GM12872 (cell line): ENCODE results near the gene BEND6.

Source experiments
- TF ChIP-seq, protein P1 (sequence below): IDR thresholded peaks from 3 replicates; pipeline ENCODE4 v1.5.1; 2011; ENCODE audit warnings: low read depth, mild to moderate bottlenecking, low read length, moderate library complexity; ENCODE audit not compliant: insufficient read depth

Gene BEND6

DNA sequence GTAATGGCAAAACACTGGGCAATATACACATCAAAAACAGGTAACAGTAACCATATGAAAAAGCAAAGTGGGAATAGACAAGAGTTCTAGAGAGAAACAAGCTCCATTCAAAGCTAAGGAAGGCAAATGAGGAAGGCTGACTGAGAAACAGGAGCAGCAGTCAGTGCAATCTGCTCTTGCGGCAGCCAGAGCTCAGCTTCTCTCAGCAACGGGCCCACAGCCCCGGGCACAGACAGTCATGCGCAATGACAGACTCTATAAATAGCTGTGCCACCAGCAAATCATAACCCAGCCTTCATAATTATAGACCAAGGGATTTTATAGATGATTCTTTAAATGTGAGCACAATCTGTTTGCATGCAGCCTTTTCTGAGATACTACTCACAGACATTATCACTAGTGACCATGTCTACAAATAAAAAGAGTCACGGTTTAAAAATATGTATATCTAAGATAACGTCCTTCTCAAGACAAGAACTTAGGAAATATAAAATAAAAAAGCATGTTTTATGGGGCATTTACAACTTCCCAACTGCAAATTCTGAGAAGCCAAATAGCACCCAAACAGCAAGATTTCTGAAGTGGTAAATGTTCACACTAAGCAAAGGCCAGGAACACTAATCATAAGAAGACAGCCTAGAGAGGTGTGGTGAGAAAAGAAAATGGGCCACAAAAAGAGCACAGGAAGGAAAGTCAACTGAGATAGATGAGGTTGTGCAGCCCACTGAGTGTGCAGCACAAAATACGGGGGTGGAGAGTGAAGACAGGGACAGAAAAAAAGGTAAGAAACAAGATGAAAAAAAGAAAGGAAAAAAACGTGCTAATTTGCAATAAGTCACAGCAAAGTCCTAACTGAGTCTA, 39.9 kb upstream of the BEND6 start:
- TF ChIP-seq, protein P1, sequence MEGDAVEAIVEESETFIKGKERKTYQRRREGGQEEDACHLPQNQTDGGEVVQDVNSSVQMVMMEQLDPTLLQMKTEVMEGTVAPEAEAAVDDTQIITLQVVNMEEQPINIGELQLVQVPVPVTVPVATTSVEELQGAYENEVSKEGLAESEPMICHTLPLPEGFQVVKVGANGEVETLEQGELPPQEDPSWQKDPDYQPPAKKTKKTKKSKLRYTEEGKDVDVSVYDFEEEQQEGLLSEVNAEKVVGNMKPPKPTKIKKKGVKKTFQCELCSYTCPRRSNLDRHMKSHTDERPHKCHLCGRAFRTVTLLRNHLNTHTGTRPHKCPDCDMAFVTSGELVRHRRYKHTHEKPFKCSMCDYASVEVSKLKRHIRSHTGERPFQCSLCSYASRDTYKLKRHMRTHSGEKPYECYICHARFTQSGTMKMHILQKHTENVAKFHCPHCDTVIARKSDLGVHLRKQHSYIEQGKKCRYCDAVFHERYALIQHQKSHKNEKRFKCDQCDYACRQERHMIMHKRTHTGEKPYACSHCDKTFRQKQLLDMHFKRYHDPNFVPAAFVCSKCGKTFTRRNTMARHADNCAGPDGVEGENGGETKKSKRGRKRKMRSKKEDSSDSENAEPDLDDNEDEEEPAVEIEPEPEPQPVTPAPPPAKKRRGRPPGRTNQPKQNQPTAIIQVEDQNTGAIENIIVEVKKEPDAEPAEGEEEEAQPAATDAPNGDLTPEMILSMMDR, result no peak

DNA sequence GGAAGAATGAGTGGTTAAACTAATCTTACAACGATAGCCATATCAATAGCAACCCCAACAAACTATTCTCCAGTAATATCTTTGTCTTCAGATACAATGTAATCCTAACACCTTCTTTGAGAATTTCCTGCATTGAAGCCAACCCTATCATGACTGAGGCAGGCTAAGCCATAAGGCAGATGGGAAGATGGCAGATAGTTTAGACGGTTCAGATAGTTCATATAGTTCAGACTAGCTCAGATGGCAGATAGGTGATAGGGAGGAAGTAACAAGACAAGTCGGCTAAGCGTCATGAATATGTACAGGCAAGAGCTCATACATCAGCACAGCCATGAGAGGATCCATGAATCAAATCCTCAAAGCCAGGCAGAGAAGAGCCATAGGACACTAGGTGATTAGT, 39.1 kb upstream of the BEND6 start:
- TF ChIP-seq, protein P1, result no peak

DNA sequence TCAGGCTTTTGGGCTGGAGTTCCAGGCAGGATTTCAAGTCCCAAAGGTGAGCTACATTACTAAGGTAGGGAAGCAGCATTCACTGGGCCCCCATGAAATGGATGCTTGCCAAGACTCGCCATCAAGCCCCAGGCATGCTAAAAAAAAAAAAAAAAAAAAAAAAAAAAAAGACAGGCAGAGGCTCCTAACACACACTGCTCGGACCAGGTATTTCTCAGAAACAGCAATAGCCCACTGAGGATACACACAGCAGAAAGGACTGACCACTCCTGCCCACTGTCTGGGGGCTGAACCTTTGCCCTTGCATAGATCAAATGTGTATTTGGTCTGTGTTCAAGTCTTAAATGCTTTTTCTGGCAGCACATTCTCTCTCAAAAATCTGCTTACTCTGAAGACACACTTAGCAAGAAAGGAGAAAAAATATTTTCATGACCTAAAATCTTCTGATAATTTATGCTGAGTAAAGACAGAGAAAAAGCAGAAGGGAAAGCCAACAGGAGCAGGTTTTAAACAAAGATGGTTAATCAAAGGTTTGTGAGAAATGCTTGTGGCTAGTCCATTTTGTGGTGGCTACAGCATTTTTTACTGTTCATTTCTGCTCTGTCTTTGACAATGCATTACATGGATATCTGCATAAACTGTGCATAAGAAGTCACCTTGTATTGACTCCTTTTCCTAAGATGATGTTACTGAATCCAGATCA, 37.9 kb upstream of the BEND6 start:
- TF ChIP-seq, protein P1, result no peak

- TF ChIP-seq, protein P1, result no peak
These were observed 32.3 kb upstream of the BEND6 start for GRCh38 chr6:56922645-56923044.

GRCh38 chr6:56923565-56923964, 31.3 kb upstream of the BEND6 start:
- TF ChIP-seq, protein P1, result no peak

DNA sequence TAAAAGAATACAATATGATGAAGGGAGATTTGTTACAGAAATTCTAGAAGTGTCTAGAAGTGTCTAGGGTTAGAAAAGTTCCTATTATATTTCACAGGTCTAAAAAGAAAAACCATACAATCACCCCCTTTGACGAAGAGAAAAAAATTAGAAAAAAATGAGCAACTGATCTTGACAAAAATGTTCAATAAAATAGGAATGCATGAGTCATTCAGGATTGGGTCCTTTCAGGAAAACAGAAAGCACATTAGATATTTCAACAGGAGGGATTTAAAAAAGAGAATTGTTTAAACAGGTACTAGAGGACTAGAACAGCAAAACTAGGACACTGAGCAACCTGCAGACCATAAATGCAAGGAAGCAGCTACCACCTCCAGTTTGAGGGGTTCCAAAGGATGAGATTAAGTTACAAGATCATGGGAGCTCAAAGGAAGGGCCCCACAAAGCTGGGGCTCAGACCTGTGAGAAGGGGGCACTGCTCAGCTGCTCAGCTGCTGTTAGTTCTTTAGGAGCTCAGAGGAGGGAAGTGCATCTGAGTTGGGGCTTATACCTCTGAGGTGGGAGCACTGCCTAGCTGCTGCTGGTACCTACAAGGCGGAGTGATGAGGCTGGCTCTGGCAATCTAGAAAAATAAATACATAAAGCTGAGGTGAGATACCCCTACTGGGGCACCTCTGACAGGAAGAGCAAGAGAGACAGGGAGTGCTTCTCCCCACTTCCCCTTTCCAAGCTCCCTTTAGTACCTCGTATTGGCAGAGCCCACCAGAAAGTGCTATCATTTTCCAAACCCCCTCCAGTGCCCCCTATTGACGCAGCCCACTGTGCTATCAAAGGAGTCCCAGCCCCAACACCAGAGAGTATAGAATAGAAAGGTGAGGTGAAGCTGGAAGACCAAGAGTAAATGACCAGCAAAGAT, 27.1 kb upstream of the BEND6 start:
- TF ChIP-seq, protein P1, result no peak

DNA sequence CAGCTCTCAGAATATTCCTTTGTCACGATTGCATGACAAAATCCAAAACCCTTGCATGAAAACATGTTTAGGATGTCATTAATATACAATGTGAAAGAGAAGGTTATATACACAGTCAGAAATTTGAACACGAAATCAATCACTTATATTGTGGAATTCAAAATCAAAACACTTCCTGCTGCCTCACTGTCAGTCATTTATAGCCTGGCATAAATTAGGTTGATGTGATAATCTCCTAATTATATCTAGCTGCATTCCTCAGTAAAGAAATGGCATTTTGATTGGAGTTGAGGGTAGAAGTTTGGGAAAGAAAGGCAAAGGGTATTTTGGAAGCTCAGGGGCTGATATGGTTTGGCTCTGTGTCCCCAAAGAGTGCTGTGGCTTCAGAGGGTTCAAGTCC, 24.1 kb upstream of the BEND6 start:
- TF ChIP-seq, protein P1, result no peak
